GM12875 (cell line): ENCODE results near the gene NTSR2.

ENCODE experiments used
- H3K4me3 ChIP-seq: one replicate; pipeline ENCODE4 v1.5.1; 2011; ENCODE audit warnings: low read depth, low read length, control low read depth
- TF ChIP-seq, protein P1 (sequence below): IDR thresholded peaks from 2 replicates; pipeline ENCODE4 v1.5.1; 2011; ENCODE audit warnings: low read depth, mild to moderate bottlenecking, control low read depth, inconsistent platforms, low read length, moderate library complexity, borderline replicate concordance; ENCODE audit not compliant: insufficient read depth

Gene NTSR2

DNA sequence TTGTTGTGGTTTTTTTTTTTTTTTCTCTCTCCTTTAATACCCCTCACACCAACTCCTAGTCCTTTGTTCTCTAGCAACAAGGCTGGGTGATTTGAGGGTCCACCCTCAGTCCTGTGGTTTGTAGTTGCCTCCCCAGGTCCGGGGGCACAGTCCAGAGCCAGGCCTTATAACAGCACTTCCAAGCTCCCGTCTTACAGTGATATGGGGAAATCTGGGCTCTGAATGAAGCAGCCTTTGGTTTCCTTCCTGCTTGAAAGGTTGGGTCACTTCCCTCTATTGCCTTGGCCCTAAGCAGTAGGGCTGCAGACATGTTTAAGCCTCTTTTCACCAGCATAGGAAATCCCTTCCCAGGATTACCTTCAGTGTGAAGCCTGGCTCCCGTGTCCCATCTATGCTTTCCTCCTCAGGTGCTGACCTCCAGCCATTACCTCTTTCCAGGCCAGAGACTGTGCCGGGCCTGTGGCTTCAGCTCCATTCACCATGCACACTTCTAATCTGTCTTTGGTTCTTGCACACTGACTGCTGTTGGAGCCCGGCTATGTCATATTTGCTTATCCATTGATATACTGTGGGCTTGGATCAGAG, 21.2 kb upstream of the NTSR2 start:
- H3K4me3 ChIP-seq = no peak overlapping the region
- TF ChIP-seq, protein P1, sequence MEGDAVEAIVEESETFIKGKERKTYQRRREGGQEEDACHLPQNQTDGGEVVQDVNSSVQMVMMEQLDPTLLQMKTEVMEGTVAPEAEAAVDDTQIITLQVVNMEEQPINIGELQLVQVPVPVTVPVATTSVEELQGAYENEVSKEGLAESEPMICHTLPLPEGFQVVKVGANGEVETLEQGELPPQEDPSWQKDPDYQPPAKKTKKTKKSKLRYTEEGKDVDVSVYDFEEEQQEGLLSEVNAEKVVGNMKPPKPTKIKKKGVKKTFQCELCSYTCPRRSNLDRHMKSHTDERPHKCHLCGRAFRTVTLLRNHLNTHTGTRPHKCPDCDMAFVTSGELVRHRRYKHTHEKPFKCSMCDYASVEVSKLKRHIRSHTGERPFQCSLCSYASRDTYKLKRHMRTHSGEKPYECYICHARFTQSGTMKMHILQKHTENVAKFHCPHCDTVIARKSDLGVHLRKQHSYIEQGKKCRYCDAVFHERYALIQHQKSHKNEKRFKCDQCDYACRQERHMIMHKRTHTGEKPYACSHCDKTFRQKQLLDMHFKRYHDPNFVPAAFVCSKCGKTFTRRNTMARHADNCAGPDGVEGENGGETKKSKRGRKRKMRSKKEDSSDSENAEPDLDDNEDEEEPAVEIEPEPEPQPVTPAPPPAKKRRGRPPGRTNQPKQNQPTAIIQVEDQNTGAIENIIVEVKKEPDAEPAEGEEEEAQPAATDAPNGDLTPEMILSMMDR = no peak

DNA sequence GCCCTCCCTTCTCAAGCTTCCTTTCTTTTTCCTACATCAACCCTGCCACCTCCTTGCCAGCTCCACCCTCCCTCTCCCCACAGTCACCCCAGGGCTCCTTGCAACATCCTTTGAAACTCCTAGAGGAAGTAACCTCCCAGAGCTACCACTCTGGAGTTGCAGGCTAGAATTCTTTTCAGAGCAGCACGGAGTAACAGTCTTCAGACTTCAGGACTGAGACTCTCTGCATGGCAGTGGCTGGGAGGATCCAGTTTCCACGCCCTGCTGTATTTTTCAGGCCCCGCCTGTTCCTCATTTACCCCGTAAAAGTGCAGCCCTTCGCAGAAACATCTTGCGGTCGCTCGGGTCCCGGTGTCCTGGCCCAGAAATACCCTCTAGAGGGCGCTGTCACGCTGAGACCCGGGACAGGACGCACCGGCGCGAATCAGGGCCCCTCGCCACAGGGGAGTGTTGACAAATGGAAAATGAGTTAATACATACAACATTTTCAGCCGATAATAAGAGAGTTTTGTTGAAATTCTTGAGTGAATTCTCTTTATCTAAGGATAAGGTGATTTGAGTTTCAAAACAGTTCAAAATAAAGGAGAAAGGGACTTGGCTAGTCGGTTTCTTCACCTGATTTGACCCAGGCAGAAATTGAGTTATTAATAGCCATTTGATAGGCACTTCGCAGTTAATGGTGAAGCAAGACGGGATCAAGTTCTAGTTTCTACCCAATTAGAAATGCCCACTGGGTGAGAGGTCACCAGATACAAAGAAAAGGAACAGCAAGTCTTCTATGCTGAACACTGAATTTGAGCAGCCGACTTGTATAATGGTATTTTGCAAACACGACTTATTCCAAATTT, 18.5 kb upstream of the NTSR2 start:
- H3K4me3 ChIP-seq = no peak overlapping the region
- TF ChIP-seq, protein P1 = peak; percentile 72; the same call in 1 of the 2 replicates

DNA sequence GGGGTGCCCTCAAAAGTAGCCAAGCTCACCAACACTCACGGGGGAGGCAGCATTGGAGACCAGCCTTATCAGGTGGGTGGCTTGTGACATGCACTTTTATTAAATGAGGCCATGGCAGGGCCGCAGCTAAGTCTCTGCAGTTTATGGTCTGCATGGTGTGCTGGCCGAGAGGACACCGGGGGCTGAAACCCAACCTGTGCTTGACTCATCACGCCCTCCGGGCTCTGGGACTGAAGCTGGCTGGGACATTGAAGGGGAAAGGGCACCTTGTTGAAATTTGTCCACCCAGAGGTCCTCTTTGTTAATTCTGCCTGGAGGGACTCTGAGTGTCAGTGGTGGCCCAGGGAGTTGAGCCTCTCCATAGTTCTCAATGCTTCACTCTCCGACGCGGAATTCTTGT, 17.7 kb upstream of the NTSR2 start:
- no peak overlapping the region for H3K4me3 ChIP-seq
- TF ChIP-seq, protein P1 = no peak

DNA sequence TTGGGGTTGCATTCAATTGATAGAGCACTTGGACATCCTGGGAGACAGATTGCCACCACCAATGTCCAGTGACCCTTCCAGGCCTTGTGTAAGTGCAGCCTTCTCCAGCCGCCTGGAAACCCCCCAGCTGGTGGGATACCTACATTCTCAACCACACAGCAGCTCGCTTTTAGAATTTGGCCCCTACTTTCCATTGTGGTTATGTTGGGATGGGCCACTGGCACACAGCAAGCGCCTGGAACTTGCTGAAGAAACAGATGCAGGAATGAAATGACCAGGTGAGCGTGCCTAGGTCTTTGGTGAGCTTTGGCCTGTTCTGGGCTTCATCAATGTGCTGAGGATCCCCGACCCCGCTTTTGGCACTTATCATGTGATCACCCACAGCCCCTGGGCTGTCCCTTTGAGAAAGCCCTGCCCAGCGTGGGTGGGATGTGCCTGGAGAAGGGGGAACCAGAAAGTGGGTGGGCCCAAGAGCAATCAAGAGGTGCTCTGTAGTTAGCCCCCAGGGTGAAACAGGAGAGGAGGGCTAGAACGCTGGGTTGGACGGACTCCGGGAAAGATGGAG, 16.0 kb upstream of the NTSR2 start:
- TF ChIP-seq, protein P1 = no peak
- H3K4me3 ChIP-seq = no peak overlapping the region

DNA sequence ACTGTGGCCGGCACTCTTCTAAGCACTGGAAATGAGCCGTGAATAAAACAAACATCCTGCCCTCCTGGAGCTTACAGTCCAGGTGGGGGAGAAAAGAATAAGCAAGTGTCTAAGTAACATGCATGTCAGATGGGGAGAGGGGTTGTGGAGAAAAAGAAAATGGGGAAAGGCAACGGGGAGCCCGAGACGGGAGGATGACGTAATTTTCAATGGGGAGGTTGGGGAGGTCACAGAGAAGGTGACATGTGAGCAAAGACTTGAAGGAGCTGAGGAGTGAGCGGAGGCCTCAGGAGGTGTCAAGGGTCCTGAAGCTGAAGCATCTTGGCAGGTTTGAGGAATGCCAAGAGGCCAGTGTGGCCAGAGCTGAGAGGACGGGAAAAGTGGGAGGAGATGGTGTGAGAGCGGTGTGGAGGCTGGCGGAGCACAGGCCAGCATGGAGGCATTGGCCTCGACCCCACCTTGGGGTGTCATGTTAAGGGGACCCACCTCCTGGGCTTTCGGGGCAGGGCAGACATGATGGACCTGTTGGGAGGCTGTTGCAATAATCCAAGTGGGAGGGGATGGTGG, 15.0 kb upstream of the NTSR2 start:
- no peak overlapping the region for H3K4me3 ChIP-seq
- TF ChIP-seq, protein P1 = no peak

DNA sequence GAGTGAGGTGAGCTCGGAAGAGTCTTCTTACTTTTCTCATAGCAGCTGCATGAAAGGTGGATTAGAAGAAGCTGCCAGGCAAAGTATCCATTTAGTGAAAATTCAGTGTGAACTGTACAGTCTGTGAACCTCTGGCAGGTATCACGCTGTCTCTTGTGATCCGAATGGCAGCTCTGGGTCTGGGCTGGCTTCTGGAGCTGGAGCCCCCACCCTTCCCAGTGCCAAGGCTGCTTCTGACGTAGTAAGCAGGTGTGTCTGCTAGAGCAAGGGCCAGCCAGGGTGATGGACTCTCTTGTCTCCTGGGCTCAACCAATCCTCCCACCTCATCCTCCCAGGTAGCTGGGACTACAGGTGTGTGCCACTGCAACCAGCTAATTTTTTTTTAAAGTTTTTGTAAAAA, 14.0 kb upstream of the NTSR2 start:
- TF ChIP-seq, protein P1 = no peak
- H3K4me3 ChIP-seq = no peak overlapping the region
